Fibroblast of gingiva (primary cell): ENCODE results near the gene BAZ1B.
"Not testable (repeated sequence)": the region's sequence is repeated elsewhere in the genome, so short reads cannot be mapped to it uniquely, and the experiment has no call there.

Experiments used
- DNase-seq: peaks from one replicate; pipeline ENCODE4 v3.0.0-alpha.2; 2011; ENCODE audit warnings: low read depth

Gene BAZ1B

DNA sequence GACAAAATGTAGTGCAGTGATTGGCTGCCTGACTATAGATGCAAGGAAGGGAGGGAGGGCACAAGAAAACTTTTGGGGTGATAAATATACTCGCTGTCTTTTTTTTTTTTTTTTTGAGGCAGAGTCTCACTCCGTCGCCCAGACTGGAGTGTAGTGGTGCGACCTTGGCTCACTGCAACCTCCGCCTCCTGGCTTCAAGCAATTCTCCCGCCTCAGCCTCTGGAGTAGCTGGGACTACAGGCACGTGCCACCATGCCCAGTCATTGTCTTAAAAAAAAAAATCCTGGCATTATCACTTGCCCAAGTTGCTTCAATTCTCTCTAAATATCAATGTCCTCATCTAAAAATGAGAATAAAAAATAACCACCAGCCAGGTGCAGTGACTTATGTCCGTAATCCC is 96.1 kb downstream of the BAZ1B start:
- no peak for DNase-seq

DNA sequence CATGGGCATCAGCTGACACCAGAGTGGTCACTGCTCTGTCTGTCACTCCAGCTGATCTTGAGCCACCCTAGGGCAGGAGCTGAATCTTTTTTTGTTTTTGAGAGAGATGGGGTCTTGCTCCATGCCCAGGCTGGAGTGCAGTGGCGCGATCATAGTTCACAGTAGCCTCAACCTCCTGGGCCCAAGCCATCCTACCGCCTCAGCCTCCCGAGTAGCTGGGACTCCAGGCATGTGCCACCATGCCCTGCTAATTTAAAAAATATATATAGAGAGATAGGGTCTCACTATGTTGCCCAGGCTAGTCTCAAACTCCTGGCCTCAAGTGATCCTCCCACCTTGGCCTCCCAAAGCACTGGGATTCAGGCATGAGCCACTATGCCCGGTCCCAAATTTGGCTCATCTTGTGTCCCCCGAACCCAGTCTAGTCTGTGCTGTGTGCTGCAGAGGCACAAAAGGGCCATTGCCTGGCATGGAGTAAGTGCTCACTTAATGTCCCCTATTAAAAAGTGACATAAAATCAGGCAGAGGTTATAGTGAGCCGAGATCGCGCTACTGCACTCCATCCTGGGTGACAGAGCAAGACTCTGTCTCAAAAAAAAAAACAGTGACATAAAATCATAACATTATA is 96.6 kb downstream of the BAZ1B start:
- DNase-seq = no peak

DNA sequence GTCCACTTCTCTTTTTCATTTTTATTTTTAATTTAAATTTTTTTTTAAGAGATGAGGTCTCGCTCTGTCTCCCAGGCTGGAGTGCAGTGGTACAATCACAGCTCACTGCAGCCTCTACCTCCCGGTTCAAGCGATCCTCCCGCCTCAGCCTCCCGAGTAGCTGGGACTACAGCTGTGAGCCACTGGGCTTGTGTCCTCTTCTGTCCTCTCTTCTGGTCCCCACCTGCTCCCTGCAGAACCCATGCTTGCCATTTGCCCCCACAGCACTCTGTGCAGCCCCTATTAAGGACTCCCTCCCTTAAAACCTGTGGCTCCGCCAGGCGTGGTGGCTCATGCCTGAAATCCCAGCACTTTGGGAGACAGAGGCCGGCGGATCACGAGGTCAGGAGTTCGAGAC is 97.6 kb downstream of the BAZ1B start:
- DNase-seq = no peak

DNA sequence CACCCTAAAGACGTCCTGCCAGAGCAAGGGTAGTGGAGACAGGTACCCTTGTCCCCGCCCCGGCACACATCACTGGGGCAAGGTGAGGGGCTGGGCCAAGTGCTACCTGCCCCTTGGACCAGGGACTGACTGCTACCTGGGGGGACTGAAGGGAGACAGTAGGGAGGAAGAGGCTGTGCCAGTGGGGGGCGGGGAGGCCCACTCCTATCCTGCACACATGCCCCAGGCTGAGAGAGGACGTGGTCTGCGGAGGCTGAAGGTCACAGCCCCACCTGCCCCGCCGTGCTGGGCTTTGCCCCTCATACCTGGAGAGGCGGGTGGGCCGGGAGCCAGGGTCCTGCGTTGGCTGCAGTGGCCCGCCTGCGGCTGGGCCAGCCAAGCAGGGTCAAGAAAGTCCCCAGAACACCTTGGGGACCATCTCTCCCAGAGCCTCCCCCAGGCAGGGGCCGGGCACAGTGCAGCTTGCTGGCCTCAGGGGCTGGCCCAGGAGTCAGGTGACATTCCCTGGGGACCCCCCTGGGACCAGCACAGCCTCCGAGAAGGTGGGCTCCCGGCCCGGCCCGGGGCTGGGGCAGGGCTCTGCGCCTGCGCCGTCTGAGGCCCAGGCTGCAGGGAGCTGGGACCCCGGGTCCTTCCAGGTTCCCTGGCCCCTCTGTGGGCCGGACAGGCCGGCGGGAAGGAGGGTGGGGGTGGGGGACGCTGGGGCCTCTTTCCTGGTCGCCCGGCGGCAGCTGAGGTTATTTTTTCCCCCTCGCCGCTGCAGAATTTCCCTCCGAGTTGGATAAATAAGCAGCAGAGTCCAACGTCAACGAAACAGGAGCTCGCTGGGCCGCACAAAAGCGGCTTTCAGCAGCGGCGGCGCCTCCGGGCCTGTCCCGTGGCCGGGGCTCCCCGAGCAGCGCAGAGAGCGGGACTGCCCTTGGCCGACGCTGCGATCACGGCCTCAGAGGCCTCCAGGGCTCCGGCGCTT is 98.3 kb downstream of the BAZ1B start:
- DNase-seq = no peak

DNA sequence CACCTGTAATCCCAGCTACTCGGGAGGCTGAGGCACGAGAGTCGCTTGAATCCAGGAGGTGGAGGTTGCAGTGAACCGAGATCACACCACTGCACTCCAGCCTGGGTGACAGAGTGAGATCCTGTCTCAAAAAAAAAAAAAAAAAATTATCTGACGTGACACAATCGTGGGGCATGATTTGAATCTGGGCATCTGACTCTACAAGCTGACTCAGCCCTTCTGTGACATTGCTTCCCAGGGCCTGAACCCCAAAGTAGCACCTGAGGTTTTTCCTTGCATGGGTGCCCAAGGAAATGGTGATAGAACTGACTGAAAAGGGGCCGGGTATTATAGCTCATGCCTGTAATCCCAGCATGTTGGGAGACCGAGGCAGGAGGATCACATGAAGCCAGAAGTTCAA is 101.5 kb downstream of the BAZ1B start:
- DNase-seq = not testable (repeated sequence)

DNA sequence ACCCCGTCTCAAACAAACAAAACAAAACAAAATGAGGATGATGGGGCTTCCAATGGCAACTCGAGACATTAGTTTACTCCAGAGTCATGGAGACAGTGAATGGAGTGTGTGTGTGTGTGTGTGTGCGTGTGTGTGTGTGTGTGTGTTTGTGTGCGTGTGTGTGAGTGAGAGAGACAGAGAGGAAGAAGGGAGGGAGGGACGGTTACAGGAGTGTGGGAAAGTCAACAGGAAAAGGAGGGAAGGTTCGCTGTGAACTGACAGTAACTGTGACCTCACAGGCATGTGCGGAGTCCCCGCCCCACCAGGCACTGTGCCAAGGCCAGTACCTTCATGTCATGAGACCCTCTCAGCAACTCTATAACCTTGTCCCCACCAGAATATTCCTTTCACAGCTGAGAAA is 102.1 kb downstream of the BAZ1B start:
- DNase-seq = not testable (repeated sequence)

DNA sequence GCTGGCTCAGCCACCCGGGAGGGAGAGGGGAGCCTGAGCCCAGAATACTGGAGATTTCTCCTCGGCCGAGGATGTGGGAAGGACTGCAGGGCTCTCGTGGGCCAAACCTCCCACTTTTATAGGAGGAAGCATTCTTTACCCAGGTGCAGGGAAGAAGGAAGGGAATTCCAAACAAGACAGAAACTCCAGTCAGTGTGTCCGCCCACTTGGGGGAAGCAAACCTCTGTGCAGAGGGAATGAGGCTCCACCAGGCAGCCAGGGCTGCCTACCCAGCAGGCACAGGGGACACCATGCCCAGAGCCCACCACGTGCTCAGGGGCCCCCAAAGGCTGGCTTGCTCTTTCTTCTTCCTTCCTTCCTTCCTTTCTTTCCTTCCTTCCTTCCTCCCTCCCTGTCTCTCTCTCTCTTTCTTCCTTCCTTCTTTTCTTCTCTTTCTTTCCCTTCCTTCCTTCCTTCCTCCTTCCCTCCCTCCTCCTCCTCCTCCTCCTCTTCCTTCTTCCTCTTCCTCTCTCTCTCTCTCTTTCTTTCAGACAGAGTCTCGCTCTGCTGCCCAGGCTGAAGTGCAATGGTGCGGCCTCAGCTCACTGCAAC is 103.9 kb downstream of the BAZ1B start:
- no peak for DNase-seq

DNA sequence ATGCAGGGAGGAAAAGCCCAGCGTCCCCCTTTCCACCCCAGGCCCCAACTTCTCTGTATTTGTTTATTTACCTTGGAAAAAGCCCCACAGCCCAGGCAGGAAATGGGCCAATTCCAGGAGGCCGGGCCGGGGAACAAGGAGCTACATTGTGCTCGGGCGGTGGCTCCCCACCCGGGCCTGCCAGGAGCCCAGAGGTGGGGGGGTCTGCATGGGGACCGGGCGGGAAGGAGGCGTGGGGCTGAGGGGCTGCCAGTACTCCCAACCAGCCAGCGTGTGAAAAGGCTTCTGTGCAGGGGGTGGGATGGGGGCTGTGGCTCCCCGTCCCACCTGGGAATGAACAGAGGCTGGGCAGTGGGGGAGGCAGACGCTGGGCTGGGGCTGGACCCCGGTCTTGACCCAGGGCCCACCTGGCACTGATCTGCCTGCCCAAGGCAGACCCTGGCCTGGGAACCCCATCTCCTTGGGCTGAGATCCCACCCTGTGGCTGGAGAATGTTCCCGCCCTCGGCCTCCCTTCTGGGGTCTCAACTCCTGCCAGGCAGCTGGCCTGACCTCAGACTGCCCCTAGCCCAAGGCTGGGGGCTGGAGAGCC is 111.5 kb downstream of the BAZ1B start:
- DNase-seq = not testable (repeated sequence)

DNA sequence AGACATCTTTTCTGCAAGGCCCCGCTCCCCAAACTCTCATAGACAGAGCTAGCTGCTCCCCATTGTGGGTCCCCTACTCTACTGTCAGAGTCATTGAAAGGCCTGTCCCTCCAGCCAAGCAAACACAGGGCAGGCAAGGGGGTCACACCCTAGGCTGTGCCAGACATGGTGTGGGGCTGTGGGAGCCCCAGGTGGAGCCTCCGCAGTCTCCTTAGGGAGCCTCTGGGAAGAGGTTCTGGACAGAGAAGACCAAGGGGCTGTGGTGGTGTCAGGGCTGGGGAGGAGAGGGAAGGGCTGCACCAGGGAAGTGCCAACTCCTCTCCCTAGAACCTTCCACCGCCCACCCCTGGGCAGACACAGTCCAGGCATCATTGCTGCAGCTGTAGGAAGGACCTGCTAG is 117.2 kb downstream of the BAZ1B start:
- DNase-seq = not testable (repeated sequence)

DNA sequence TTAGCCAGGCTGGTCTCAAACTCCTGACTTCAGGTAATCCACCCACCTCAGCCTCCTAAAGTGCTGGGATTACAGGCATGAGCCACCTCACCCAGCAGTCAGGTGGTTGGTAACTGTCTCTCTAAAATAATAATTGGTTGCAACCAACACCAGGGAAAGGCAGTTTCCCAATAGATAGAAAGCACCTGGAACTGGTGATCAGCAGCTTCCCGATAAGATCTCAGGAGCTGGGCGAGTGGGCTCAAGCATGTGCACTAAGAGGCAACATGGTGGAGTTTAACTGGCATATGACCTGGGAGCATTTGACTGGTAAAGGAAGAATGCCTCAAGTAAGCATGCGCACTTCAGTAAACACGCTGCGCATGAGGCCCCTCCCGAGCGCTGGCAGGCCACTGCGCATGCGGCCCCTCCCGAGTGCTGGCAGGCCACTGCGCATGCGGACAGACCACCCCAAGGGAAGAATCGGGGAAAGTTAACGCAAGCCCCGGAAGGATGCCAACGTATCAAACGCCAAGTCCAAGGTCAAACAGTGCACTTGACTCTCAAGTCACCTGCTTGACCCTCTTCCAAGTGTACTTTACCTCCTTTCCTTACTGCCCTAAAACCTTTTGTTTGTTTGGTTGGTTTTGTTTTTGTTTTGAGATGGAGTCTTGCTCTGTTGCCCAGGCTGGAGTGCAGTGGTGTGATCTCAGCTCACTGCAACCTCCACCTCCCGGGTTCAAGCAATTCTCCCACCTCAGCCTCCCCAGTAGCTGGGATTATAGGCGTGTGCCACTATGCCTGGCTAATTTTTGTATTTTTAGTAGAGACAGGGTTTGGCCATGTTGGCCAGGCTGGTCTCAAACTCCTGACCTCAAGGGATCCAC is 122.7 kb downstream of the BAZ1B start:
- peak; percentile 68 for DNase-seq

DNA sequence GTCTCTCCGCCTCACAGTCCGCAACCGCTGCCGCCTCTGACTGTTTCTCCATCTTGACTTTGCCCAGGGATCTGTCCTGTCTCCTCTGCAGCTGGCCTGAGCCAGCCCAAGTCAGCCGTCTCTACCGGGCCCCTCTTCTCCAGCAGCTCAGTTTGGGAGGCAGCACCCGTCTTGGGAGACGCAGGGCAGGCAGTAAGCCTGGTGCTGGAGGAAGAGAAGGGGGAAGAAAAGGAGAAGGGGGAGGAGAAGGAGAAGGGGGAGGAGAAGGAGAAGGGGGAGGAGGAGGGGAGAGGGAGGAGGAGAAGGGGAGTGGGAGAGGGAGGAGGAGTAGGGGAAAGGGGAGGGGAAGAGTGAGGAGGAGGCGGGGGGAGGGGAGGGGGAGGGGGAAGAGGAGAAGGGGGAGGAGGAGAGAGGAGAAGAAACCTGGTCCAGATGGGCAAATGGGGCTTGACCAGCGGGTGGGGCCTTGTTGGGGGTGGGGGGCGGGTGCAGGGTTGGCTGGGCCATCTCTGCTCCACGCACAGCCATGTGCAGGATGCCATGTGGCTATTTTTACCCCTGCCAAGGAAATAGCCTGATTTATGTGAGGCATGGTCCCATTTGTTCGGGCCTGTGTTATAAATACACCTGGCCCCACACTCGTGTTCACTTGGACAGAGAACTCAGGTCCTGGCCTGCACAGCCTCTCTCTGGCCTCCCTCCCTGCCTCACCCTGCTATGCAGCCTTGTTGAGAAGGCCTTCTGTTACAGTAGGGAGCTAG is 124.4 kb downstream of the BAZ1B start:
- no peak for DNase-seq

DNA sequence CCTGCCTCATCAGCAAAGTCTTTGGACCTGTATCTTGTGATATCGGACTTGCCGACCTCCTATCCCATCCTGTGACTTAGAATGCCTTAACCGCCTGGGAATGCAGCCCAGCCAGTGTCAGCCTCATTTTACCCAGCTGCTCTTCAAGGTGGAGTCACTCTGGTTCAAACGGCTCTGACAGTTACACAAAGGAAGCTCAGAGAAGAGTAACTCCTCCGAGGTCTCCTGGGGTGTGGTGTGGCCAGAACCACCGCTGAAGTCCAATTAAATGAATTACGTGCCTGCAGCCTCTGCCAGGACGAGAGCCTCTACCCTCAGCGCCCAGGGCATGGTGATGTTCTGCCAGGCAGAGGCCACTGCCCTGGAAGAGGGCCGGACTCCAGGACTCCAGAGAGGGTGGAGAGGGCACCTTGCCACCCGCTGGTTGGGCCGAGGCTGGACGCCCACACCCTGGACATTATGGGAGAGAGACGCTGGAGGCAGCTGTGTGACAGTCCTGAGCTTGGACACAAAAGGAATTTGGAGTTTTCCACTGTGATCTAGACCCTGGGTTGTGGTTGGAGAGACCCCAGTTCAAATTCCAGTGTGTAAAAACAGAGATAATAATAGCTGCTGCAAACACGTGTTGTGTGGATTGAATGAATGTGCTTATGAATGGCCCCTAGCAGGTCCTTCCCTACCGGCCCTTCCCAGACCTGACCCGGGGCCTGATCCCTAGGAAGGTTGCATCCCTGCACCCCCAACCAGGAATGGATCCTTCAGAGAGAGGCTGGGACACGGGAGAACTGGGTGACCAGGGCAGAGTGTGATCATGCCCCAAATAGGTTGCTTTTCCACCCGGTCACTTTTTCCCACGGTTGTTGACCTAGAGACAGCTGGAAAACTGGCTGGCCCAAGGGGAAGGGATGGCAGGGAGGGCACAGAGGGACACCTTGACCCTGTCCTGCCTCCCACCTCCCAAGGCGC is 126.3 kb downstream of the BAZ1B start:
- DNase-seq = no peak

DNA sequence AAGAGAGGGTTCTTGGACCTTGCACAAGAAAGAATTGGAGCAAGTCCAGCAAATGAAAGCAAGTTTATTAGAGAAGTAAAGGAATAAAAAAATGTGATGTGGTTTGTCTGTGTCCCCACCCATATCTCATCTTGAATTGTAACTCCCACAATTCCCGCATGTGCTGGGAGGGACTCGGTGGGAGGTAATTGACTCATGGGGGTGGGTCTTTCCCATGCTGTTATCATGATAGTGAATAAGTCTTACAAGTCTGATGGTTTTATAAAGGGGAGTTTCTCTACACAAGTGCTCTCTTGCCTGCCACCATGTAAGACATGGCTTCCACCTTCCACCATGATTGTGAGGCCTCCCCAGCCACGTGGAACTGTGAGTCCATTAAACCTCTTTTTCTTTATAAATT is 127.7 kb downstream of the BAZ1B start:
- DNase-seq = no peak

DNA sequence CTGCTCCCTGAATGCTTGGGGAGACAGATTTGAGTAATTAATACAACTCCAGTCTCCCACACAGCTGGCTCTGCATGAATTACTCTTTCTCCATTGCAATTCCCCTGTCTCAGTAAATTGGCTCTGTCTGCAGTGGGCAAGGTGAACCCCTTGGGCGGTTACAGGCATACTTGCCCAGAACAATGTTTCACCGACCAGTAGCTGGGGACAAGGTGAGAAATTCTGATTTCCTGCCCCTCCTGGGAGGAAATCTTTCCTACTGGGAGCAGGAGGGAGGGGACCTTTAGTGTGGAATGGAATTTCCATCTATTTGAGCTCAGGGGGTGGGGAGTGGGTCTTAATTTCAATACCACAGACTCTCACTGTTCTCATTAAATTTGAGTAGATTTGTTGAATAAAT is 130.7 kb downstream of the BAZ1B start:
- no peak for DNase-seq
